Measurements from ENCODE around the gene CDK5R1. TPM values are rescaled to one million over a fixed set of nuclear protein-coding genes. Genes with fewer than 3 reads are reported as not detected.
A peak's percentile ranks its signal among the peaks of the same experiment; 100 is the strongest.

Gene CDK5R1
- polyA plus RNA-seq, 1 of the 3 experiments (the other 2 are of a cell fraction), result 1.4 TPM

DNA sequence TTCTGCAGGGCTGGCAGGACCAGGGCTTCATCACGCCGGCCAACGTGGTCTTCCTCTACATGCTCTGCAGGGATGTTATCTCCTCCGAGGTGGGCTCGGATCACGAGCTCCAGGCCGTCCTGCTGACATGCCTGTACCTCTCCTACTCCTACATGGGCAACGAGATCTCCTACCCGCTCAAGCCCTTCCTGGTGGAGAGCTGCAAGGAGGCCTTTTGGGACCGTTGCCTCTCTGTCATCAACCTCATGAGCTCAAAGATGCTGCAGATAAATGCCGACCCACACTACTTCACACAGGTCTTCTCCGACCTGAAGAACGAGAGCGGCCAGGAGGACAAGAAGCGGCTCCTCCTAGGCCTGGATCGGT, 1.4 kb downstream of the CDK5R1 start (continued):
- TF ChIP-seq YY1 (IDR thresholded peaks at IDR 0.05; ENCODE audit: low read depth) (no peak), MXI1 (IDR thresholded peaks at IDR 0.05; ENCODE audit: low read depth, low read length) (no peak), TEAD4 (IDR thresholded peaks at IDR 0.05; ENCODE audit: borderline replicate concordance, insufficient read depth) (no peak)

DNA sequence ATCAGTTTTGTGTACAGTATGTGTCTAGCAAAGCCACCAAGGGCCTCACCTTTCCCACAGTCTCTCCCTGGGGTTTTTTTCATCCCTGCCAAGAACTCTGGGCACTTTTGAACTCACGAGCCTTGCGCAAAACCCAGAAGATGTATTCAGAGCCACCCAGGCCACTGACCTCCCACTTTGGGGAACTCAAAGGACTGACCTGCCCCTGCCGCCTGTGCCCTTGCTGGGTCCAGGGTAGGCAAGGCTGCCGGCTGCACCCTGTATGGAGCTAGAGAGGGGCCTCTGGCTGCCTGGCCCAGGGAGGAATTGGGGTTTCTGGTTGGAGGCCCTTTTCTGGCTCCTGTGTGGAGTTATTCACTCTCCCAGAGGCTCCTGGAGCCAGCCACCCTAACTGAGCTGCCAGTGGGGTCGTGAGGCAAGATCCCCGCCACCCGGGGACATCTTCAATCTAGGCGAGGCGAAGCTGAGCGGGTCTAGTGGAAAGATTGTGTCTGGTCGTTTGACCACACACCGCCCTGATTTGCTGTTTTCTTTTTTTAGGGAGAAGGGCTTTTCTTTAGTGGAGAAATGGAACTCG, 1.9 kb downstream of the CDK5R1 start:
- H3K4me1 ChIP-seq (ENCODE audit: control insufficient read depth in 1 of 2, insufficient read depth in 2 of 2, low read depth in 1 of 2, low read length in 1 of 2), result peaks cover 0 to 54% of the 10 kb centered on the region in 2 experiments; a peak in 2 of 4 replicates
- peaks cover 10% of the 10 kb centered on the region; the same call in 1 of the 2 replicates for H4K20me1 ChIP-seq (ENCODE audit: insufficient read depth)
- TF ChIP-seq NRF1 (IDR thresholded peaks at IDR 0.05; ENCODE audit: low read depth, low read length) (no peak), SMC3 (IDR thresholded peaks at IDR 0.05; ENCODE audit: low read depth, low read length) (no peak), GATA2 (CRISPR knock-in tag; IDR thresholded peaks at IDR 0.05) (no peak), RCOR1 (IDR thresholded peaks at IDR 0.05; ENCODE audit: low read length) (no peak), RXRA (IDR thresholded peaks at IDR 0.05; ENCODE audit: borderline replicate concordance, low read depth) (no peak), SIN3A (IDR thresholded peaks at IDR 0.05; ENCODE audit: borderline replicate concordance, low read depth, low read length) (no peak), MXI1 (IDR thresholded peaks at IDR 0.05; ENCODE audit: low read depth, low read length) (no peak), FOSL2 (IDR thresholded peaks at IDR 0.05; ENCODE audit: borderline replicate concordance, low read depth) (no peak)
- TF ChIP-seq, protein P1, sequence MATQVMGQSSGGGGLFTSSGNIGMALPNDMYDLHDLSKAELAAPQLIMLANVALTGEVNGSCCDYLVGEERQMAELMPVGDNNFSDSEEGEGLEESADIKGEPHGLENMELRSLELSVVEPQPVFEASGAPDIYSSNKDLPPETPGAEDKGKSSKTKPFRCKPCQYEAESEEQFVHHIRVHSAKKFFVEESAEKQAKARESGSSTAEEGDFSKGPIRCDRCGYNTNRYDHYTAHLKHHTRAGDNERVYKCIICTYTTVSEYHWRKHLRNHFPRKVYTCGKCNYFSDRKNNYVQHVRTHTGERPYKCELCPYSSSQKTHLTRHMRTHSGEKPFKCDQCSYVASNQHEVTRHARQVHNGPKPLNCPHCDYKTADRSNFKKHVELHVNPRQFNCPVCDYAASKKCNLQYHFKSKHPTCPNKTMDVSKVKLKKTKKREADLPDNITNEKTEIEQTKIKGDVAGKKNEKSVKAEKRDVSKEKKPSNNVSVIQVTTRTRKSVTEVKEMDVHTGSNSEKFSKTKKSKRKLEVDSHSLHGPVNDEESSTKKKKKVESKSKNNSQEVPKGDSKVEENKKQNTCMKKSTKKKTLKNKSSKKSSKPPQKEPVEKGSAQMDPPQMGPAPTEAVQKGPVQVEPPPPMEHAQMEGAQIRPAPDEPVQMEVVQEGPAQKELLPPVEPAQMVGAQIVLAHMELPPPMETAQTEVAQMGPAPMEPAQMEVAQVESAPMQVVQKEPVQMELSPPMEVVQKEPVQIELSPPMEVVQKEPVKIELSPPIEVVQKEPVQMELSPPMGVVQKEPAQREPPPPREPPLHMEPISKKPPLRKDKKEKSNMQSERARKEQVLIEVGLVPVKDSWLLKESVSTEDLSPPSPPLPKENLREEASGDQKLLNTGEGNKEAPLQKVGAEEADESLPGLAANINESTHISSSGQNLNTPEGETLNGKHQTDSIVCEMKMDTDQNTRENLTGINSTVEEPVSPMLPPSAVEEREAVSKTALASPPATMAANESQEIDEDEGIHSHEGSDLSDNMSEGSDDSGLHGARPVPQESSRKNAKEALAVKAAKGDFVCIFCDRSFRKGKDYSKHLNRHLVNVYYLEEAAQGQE (IDR thresholded peaks at IDR 0.05; ENCODE audit: low read depth, low read length), result no peak
- no peaks in the 10 kb centered on the region for H3K9me3 ChIP-seq
- H3K79me2 ChIP-seq (ENCODE audit: insufficient read depth), result no peaks in the 10 kb centered on the region
- POLR2A ChIA-PET, result interaction anchor here (0.6 to 2.6 kb wide), 2 partner anchors 20 to 44 kb away, joined by 4 to 9 read pairs; partner anchors contain the start of gene PSMD11
- 0 out of 2 replicates have a peak overlapping the region, but pooled peaks have one; percentile 89 for H3K4me2 ChIP-seq
- no peak overlapping the region for H3K9ac ChIP-seq
- CTCF ChIA-PET, result interaction anchor here (0.7 to 11.0 kb wide), 4 partner anchors 27 to 170 kb away, joined by 3 to 102 read pairs (median 10); no protein-coding TSS in a partner anchor
- peaks cover 0 to 30% of the 10 kb centered on the region in 2 experiments for H3K36me3 ChIP-seq (replicated peaks in 1 of 2; ENCODE audit: control insufficient read depth in 1 of 2, insufficient read depth in 2 of 2, low read length in 1 of 2)
- peaks cover 12% of the 10 kb centered on the region for H3F3A ChIP-seq (replicated peaks; ENCODE audit: insufficient read depth)
- no peaks in the 10 kb centered on the region for H3K27me3 ChIP-seq (ENCODE audit: insufficient read depth)
- no peak overlapping the region; a peak in 1 of 4 replicates for H3K4me3 ChIP-seq (ENCODE audit: low read depth in 2 of 2, low read length in 1 of 2)
- H3K9me2 ChIP-seq, result no peaks in the 10 kb centered on the region
- no peak overlapping the region for H3K27ac ChIP-seq (ENCODE audit: low read depth in 2 of 2, low read length in 1 of 2)
- no peak for DNase-seq
- H2AFZ ChIP-seq (ENCODE audit: low read depth), result no peak overlapping the region
- 95% methylated on average over 11 of the region's 13 CpGs for WGBS (ENCODE audit: low lambda C conversion rate)

Data from SK-N-SH (cell line).